Measurements from ENCODE around the gene PFN1. TPM values are rescaled to one million over a fixed set of nuclear protein-coding genes. Genes with fewer than 3 reads are reported as not detected.

The PFN1 gene
- total and polyA plus RNA-seq, 7 experiments from 2014 or later = 430 to 2,132 (median 726) TPM

DNA sequence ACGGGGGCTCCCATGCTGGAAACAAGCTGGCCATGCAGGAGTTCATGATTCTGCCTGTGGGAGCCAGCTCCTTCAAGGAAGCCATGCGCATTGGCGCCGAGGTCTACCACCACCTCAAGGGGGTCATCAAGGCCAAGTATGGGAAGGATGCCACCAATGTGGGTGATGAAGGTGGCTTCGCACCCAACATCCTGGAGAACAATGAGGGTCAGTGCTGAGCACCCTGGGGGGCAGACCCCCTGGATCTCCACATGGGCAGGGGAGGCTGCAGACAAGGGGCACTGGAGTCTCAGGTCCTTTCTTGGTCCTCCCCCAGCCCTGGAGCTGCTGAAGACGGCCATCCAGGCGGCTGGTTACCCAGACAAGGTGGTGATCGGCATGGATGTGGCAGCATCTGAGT lies 6.8 kb upstream of the PFN1 start:
- H3K4me3 Mint-ChIP-seq = no peak overlapping the region
- H3K27ac Mint-ChIP-seq = no peak overlapping the region
- no peak for ATAC-seq
- intact Hi-C loops (cut with micrococcal nuclease) = no loop called here
- no peak for DNase-seq
- ChIA-PET CTCF (interaction anchor here (0.5 to 2.2 kb wide), 5 partner anchors 8 to 78 kb away, joined by 3 to 6 read pairs (median 5); partner anchors contain the start of genes RNF167, SLC25A11 and SPAG7), POLR2A (interaction anchor here (0.6 to 8.7 kb wide), 2 partner anchors 11 to 16 kb away, joined by 3 to 120 read pairs; partner anchors contain the start of genes RNF167 and SLC25A11)
- Histone ChIP-seq H3K9me3 (ENCODE audit: control insufficient read depth in 2 of 3, low read length in 3 of 3) (no peaks in the 10 kb centered on the region), H3K36me3 (ENCODE audit: control insufficient read depth in 2 of 3, insufficient read depth in 3 of 3, low read length in 3 of 3) (peaks cover 0 to 11% (median 6%) of the 10 kb centered on the region in 3 experiments), H3K27ac (ENCODE audit: low read depth, low read length) (no peak overlapping the region), H3K27me3 (ENCODE audit: control insufficient read depth in 2 of 2, insufficient read depth in 2 of 2, low read length in 2 of 2) (no peaks in the 10 kb centered on the region), H3K4me3 (ENCODE audit: low read length) (no peak overlapping the region), H3K4me1 (ENCODE audit: control insufficient read depth in 2 of 2, insufficient read depth in 2 of 2, low read length in 2 of 2) (peaks cover 7% of the 10 kb centered on the region in 2 donors)
- peaks cover 0 to 14% (median 2%) of the 10 kb centered on the region in 5 donors for H3K36me3 Mint-ChIP-seq
- no peaks in the 10 kb centered on the region for H3K9me3 Mint-ChIP-seq
- no peaks in the 10 kb centered on the region for H3K27me3 Mint-ChIP-seq
- peaks cover 12 to 34% (median 24%) of the 10 kb centered on the region in 7 donors for H3K4me1 Mint-ChIP-seq

DNA sequence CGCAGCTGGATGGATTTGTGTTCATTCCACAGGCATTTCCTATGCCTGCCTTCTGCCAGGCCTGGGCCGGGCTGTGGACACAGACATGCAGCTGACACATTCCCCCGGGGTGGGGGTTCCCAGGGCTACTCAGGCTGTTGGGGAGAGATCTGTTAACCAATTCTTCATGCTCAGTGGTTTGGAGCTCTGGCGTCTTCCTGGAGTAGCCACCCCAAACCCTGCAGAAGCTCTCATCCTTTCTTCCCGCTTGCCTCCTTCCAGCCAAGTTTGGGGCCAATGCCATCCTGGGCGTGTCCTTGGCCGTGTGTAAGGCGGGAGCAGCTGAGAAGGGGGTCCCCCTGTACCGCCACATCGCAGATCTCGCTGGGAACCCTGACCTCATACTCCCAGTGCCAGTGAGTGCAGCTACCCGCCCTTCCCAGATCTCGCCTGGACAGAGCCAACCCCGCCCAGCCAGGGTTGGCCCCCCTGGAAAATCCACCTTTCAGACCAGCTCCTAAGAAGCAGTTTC lies 5.2 kb upstream of the PFN1 start:
- no peak for ATAC-seq
- H3K27me3 ChIP-seq (ENCODE audit: control insufficient read depth in 2 of 2, insufficient read depth in 2 of 2, low read length in 2 of 2) = no peaks in the 10 kb centered on the region
- Mint-ChIP-seq H3K27ac (no peak overlapping the region), H3K27me3 (no peaks in the 10 kb centered on the region), H3K9me3 (no peaks in the 10 kb centered on the region), H3K36me3 (peaks cover 0 to 5% (median 0%) of the 10 kb centered on the region in 5 donors), H3K4me1 (peaks cover 12 to 36% (median 24%) of the 10 kb centered on the region in 7 donors), H3K4me3 (no peak overlapping the region)
- no peak overlapping the region for H3K27ac ChIP-seq (ENCODE audit: low read depth, low read length)
- no peak for DNase-seq
- no peaks in the 10 kb centered on the region for H3K9me3 ChIP-seq (ENCODE audit: control insufficient read depth in 2 of 3, low read length in 3 of 3)
- CTCF ChIA-PET = interaction anchor here (0.7 to 1.3 kb wide), 2 partner anchors 45 to 179 kb away, joined by 3 to 5 read pairs; no protein-coding TSS in a partner anchor
- intact Hi-C loops (cut with micrococcal nuclease) = no loop called here
- no peaks in the 10 kb centered on the region for H3K36me3 ChIP-seq (ENCODE audit: control insufficient read depth in 2 of 3, insufficient read depth in 3 of 3, low read length in 3 of 3)
- peaks cover 7% of the 10 kb centered on the region in 2 donors for H3K4me1 ChIP-seq (ENCODE audit: control insufficient read depth in 2 of 2, insufficient read depth in 2 of 2, low read length in 2 of 2)
- no peak overlapping the region for H3K4me3 ChIP-seq (ENCODE audit: low read length)
- POLR2A ChIA-PET = interaction anchor here (1.0 to 13.0 kb wide), 6 partner anchors 8 to 44 kb away, joined by 3 to 278 read pairs (median 4); partner anchors contain the start of genes INCA1, KIF1C, RNF167 and SLC25A11

GRCh38 chr17:4951486-4951885 lies 3.2 kb upstream of the PFN1 start:
- peaks cover 18 to 33% (median 26%) of the 10 kb centered on the region in 7 donors for H3K4me1 Mint-ChIP-seq
- Histone ChIP-seq H3K27me3 (ENCODE audit: control insufficient read depth in 2 of 2, insufficient read depth in 2 of 2, low read length in 2 of 2) (no peaks in the 10 kb centered on the region), H3K4me3 (ENCODE audit: low read length) (no peak overlapping the region), H3K4me1 (ENCODE audit: control insufficient read depth in 2 of 2, insufficient read depth in 2 of 2, low read length in 2 of 2) (peaks cover 7 to 10% of the 10 kb centered on the region in 2 donors), H3K27ac (ENCODE audit: low read depth, low read length) (no peak overlapping the region), H3K36me3 (ENCODE audit: control insufficient read depth in 2 of 3, insufficient read depth in 3 of 3, low read length in 3 of 3) (peaks cover 0 to 12% (median 5%) of the 10 kb centered on the region in 3 experiments), H3K9me3 (ENCODE audit: control insufficient read depth in 2 of 3, low read length in 3 of 3) (no peaks in the 10 kb centered on the region)
- H3K4me3 Mint-ChIP-seq = peak overlapping the region in 9 of 10 donors; percentile 21 to 100 (median 75)
- H3K9me3 Mint-ChIP-seq = peaks cover 0 to 4% (median 0%) of the 10 kb centered on the region in 11 donors
- intact Hi-C loops (cut with micrococcal nuclease) = no loop called here
- ATAC-seq (no peak), DNase-seq (no peak)
- CTCF ChIA-PET = interaction anchor here (0.8 to 2.3 kb wide), 4 partner anchors 9 to 15 kb away, joined by 3 to 6 read pairs (median 4); partner anchors contain the start of gene SPAG7
- POLR2A ChIA-PET = interaction anchor here (0.8 to 13.0 kb wide), 6 partner anchors 8 to 77 kb away, joined by 3 to 278 read pairs (median 4); partner anchors contain the start of genes RNF167, SLC25A11 and SPAG7
- no peaks in the 10 kb centered on the region for H3K27me3 Mint-ChIP-seq
- H3K36me3 Mint-ChIP-seq = peaks cover 5 to 12% (median 6%) of the 10 kb centered on the region in 5 donors
- peak overlapping the region in 6 of 9 donors; percentile 58 to 93 (median 78) for H3K27ac Mint-ChIP-seq

GRCh38 chr17:4950746-4951204 lies 2.4 kb upstream of the PFN1 start, which contains the start of gene ENO3:
Gene ENO3 (plus strand): TSS chr17:4951119. CDS start chr17:4951830, 711 bp downstream.
- no peaks in the 10 kb centered on the region for H3K27me3 Mint-ChIP-seq
- H3K27ac Mint-ChIP-seq = peak within 1 kb of the TSS; percentile 70 to 93 (median 79)
- H3K9me3 ChIP-seq (ENCODE audit: control insufficient read depth in 2 of 3, low read length in 3 of 3) = no peaks in the 10 kb centered on the region
- peaks cover 0 to 18% (median 9%) of the 10 kb centered on the region in 3 experiments for H3K36me3 ChIP-seq (ENCODE audit: control insufficient read depth in 2 of 3, insufficient read depth in 3 of 3, low read length in 3 of 3)
- intact Hi-C loops (cut with micrococcal nuclease) = no loop called here
- CTCF ChIA-PET = interaction anchor here (1.6 to 2.3 kb wide), 2 partner anchors 11 to 16 kb away, joined by 5 to 6 read pairs; partner anchors contain the start of gene SPAG7
- DNase-seq (no peak), ATAC-seq (no peak)
- H3K27me3 ChIP-seq (ENCODE audit: control insufficient read depth in 2 of 2, insufficient read depth in 2 of 2, low read length in 2 of 2) = no peaks in the 10 kb centered on the region
- peaks cover 9 to 16% of the 10 kb centered on the region in 2 donors for H3K4me1 ChIP-seq (ENCODE audit: control insufficient read depth in 2 of 2, insufficient read depth in 2 of 2, low read length in 2 of 2)
- POLR2A ChIA-PET = interaction anchor here (0.6 to 13.0 kb wide), 7 partner anchors 9 to 77 kb away, joined by 3 to 278 read pairs (median 4); partner anchors contain the start of genes RNF167, SLC25A11 and SPAG7
- H3K36me3 Mint-ChIP-seq = peaks cover 5 to 18% (median 11%) of the 10 kb centered on the region in 5 donors
- peak within 1 kb of the TSS; percentile 89 for H3K27ac ChIP-seq (ENCODE audit: low read depth, low read length)
- peak within 1 kb of the TSS; percentile 43 for H3K4me3 ChIP-seq (ENCODE audit: low read length)
- H3K4me3 Mint-ChIP-seq = peak within 1 kb of the TSS; percentile 74 to 100 (median 85)
- peaks cover 18 to 32% (median 26%) of the 10 kb centered on the region in 7 donors for H3K4me1 Mint-ChIP-seq
- peaks cover 0 to 5% (median 0%) of the 10 kb centered on the region in 11 donors for H3K9me3 Mint-ChIP-seq

DNA sequence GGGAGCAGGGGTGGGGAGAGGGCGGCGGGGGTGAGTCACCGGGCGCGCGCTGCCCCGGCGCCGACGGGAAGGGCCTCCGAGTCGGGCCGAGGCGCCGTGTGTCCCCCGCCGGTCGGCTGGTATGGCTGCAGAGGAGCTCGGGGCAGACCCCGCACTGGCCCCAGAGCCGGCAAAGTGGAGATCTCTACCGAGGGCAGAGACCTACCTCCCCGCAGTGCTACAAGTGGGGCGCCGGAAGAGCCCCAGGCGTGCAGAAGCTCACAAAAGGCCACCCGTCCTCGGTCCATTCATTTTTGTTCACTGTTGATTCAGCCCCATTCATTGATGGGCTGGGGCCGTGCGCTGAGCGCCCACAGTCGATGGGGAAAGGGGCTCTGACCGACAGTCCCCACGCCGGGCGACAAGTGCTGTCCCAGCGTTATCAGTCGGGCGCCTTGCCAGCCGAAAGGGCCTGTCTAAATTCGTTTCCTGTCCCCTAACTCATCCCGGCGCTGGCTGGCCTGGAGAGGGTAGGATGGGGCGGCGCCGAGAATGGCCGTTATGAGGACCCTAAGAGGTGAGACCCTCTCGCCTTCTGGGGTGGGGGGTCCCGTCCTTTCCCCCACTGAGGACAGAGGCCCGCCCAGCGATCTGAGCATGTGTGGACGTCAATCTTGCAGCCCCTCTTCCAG lies 1.9 kb upstream of the PFN1 start:
- Histone ChIP-seq H3K27ac (ENCODE audit: low read depth, low read length) (peak overlapping the region; percentile 89), H3K4me1 (ENCODE audit: control insufficient read depth in 2 of 2, insufficient read depth in 2 of 2, low read length in 2 of 2) (peaks cover 14 to 22% of the 10 kb centered on the region in 2 donors), H3K36me3 (ENCODE audit: control insufficient read depth in 2 of 3, insufficient read depth in 3 of 3, low read length in 3 of 3) (peaks cover 4 to 24% (median 12%) of the 10 kb centered on the region in 3 experiments), H3K9me3 (ENCODE audit: control insufficient read depth in 2 of 3, low read length in 3 of 3) (no peaks in the 10 kb centered on the region), H3K27me3 (ENCODE audit: control insufficient read depth in 2 of 2, insufficient read depth in 2 of 2, low read length in 2 of 2) (no peaks in the 10 kb centered on the region), H3K4me3 (ENCODE audit: low read length) (peak overlapping the region; percentile 43)
- peak overlapping the region; percentile 70 to 93 (median 79) for H3K27ac Mint-ChIP-seq
- DNase-seq (peak in 3 of 9 donors; percentile 25 to 33 (median 31)), ATAC-seq (peak; percentile 10)
- H3K4me1 Mint-ChIP-seq = peaks cover 24 to 37% (median 31%) of the 10 kb centered on the region in 7 donors
- POLR2A ChIA-PET = interaction anchor here (0.7 to 13.0 kb wide), 6 partner anchors 9 to 78 kb away, joined by 3 to 278 read pairs (median 4); partner anchors contain the start of genes RNF167, SLC25A11 and SPAG7
- peaks cover 0 to 5% (median 0%) of the 10 kb centered on the region in 11 donors for H3K9me3 Mint-ChIP-seq
- peaks cover 5 to 24% (median 16%) of the 10 kb centered on the region in 5 donors for H3K36me3 Mint-ChIP-seq
- intact Hi-C loops (cut with micrococcal nuclease) = no loop called here
- peaks cover 0 to 2% (median 0%) of the 10 kb centered on the region in 5 donors for H3K27me3 Mint-ChIP-seq
- CTCF ChIA-PET = interaction anchor here (0.6 to 2.3 kb wide), 2 partner anchors 12 to 99 kb away, joined by 3 to 5 read pairs; no protein-coding TSS in a partner anchor
- H3K4me3 Mint-ChIP-seq = peak overlapping the region; percentile 74 to 100 (median 85)

Measured in naive thymus-derived CD4-positive, alpha-beta T cell (primary cell).